ENCODE data around the gene PIGZ. TPM values are rescaled to one million over a fixed set of nuclear protein-coding genes. Genes with fewer than 3 reads are reported as not detected.

The PIGZ gene
- total RNA-seq, 6 donors from 2014 or later, result 3.4 to 16.8 (median 7.3) TPM

DNA sequence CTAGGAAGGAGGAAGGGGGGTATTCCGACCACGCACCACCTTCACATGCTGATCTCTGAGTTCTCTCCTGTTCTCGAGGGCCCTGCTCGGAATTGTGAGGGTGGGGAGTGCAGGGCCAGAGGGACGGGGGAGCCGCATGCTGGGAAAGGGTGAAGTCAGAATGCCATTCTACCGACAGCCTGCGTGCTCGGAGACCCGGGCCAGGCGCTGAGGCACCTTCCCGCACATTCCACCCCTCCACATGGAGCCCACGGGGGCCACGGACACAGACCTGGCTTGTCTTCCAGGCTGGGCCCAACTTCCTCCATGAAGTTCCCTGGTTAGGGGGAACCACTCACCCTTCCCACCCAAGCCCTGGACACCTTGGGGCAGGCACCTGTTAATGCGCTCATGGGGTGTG is 28.7 kb upstream of the PIGZ start:
- 89 to 95% methylated on average over 7 to 15 of the region's 15 CpGs for WGBS, 2 donors
- H3K9me3 ChIP-seq, result no peaks in the 10 kb centered on the region
- no peak for DNase-seq
- no peak for ATAC-seq (ENCODE audit: low FRiP score in 2 of 2)
- H3K4me1 ChIP-seq, result peaks cover 0 to 6% (median 2%) of the 10 kb centered on the region in 4 donors
- no peak overlapping the region for H3K4me3 ChIP-seq
- H3K27me3 ChIP-seq, result no peaks in the 10 kb centered on the region
- no peaks in the 10 kb centered on the region for H3K36me3 ChIP-seq
- no peak for TF ChIP-seq POLR2A (IDR thresholded peaks at IDR 0.05)
- TF ChIP-seq, protein P1, sequence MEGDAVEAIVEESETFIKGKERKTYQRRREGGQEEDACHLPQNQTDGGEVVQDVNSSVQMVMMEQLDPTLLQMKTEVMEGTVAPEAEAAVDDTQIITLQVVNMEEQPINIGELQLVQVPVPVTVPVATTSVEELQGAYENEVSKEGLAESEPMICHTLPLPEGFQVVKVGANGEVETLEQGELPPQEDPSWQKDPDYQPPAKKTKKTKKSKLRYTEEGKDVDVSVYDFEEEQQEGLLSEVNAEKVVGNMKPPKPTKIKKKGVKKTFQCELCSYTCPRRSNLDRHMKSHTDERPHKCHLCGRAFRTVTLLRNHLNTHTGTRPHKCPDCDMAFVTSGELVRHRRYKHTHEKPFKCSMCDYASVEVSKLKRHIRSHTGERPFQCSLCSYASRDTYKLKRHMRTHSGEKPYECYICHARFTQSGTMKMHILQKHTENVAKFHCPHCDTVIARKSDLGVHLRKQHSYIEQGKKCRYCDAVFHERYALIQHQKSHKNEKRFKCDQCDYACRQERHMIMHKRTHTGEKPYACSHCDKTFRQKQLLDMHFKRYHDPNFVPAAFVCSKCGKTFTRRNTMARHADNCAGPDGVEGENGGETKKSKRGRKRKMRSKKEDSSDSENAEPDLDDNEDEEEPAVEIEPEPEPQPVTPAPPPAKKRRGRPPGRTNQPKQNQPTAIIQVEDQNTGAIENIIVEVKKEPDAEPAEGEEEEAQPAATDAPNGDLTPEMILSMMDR (IDR thresholded peaks at IDR 0.05), result no peak
- no peak for TF ChIP-seq POLR2AphosphoS5 (IDR thresholded peaks at IDR 0.05)
- no peak for TF ChIP-seq EP300 (IDR thresholded peaks at IDR 0.05)
- H3K27ac ChIP-seq, result no peak overlapping the region

DNA sequence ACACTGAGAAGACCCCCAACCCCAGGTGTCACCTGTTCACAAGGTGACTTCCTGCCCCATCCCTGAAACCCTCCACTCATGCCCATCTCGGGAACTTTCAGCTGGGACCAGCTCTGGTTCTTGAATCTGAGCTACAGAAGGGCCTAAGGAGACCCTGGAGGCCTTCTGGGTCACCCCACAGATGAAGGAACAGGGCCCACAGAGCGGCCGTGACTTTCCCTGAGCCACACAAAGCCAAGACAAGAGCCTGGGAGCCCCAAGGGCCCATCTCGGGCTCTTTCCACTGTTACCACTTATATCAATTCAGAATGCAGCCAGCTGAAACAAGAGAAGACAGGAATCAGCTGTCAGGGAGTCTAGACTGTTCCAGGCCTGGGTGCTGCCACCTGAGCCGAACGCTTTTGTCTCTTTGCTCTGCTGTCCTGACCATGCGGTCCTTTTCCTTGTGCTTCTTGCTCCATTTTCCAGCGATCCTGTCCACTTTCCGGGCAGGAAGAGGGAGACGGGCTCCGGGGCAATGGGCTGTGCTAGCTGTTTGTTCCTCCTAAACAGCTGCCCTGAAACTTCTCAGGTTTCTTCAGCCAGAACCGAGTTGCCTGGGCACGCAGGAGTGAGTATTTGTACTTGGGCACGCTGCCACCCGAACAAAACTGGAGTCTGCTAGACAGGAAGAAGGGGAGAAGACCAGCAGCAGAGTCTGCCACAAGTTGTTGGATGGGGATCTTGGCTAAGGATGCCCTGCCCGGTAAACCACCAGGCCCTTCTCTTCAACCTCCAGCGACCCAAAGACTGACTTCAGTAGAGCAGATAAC is 28.0 kb upstream of the PIGZ start:
- Histone ChIP-seq H3K9me3 (no peaks in the 10 kb centered on the region), H3K4me1 (no peaks in the 10 kb centered on the region), H3K4me3 (no peak overlapping the region), H3K27ac (no peak overlapping the region), H3K27me3 (no peaks in the 10 kb centered on the region), H3K36me3 (no peaks in the 10 kb centered on the region)
- ATAC-seq (ENCODE audit: low FRiP score in 2 of 2) (no peak), DNase-seq (no peak)
- WGBS, 2 donors, result 80 to 82% methylated on average over 16 to 17 of the region's 17 CpGs
- TF ChIP-seq POLR2A (IDR thresholded peaks at IDR 0.05) (no peak), EP300 (IDR thresholded peaks at IDR 0.05) (no peak), POLR2AphosphoS5 (IDR thresholded peaks at IDR 0.05) (no peak)
- TF ChIP-seq, protein P1 (IDR thresholded peaks at IDR 0.05), result no peak

DNA sequence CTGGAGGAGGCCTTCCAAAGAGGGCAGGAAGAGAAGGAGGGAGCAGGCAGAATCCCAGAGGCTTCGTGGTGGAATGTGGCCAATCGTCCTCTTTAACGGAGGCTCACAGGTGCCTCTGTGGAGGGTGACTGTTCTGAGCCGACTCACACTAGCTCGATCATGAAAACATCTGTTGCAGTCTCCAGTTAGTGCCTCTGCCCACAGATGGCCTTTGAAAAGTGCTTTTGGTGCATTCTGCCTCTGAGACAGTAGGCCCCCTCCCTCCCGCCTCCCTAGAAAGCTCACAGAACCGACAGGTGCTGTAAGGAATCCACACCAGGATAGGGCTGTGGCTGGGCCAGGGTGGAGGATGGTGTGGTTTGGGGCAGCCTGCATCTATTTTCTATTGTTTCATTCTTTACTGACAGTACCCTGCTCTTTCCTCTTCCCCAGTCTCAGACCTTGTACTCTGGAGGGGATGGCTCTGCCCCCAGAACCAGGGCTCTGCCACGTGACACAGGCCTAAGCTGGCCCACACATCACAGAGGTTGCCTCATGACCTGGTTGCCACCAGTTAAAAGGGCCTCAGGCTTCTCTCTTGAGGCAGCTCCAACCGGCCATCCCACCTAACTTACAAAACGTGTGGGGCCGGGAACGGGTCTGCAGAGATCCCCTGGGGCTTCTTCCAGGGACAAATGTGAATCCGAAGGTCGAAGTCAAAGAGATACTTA is 27.2 kb upstream of the PIGZ start:
- H3K9me3 ChIP-seq, result no peaks in the 10 kb centered on the region
- no peak overlapping the region for H3K4me3 ChIP-seq
- H3K27me3 ChIP-seq, result no peaks in the 10 kb centered on the region
- TF ChIP-seq POLR2AphosphoS5 (IDR thresholded peaks at IDR 0.05) (no peak), EP300 (IDR thresholded peaks at IDR 0.05) (no peak), POLR2A (IDR thresholded peaks at IDR 0.05) (no peak)
- TF ChIP-seq, protein P1 (IDR thresholded peaks at IDR 0.05), result no peak
- ATAC-seq (ENCODE audit: low FRiP score in 2 of 2), result peak in 1 of 2 donors; percentile 5
- no peaks in the 10 kb centered on the region for H3K4me1 ChIP-seq
- no peak overlapping the region for H3K27ac ChIP-seq
- no peaks in the 10 kb centered on the region for H3K36me3 ChIP-seq
- DNase-seq, result no peak
- WGBS, 2 donors, result 86 to 88% methylated on average over 12 to 14 of the region's 14 CpGs

DNA sequence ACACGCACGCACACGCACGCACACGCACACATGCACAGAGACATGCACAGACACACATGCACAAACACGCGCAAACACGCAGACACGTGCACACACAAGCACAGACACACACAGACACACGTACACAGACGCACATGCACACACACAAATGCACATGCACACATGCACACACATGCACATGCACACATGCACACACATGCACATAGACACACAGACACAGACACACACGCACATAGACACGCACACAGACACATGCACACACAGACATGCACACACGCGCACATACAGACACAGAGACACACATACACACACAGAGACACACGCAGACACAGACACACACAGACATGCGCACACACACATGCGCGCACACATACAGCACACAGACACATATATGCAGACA is 26.4 kb upstream of the PIGZ start:
- ATAC-seq (ENCODE audit: low FRiP score in 2 of 2) (no peak), DNase-seq (no peak)
- H3K4me3 ChIP-seq, result no peak overlapping the region
- H3K9me3 ChIP-seq, result no peaks in the 10 kb centered on the region
- H3K27me3 ChIP-seq, result no peaks in the 10 kb centered on the region
- no peak overlapping the region for H3K27ac ChIP-seq
- WGBS, 2 donors, result 90 to 95% methylated on average over 19 of the region's 19 CpGs
- H3K4me1 ChIP-seq, result no peaks in the 10 kb centered on the region
- TF ChIP-seq POLR2AphosphoS5 (IDR thresholded peaks at IDR 0.05) (no peak), EP300 (IDR thresholded peaks at IDR 0.05) (no peak), POLR2A (IDR thresholded peaks at IDR 0.05) (no peak)
- TF ChIP-seq, protein P1 (IDR thresholded peaks at IDR 0.05), result no peak
- no peaks in the 10 kb centered on the region for H3K36me3 ChIP-seq
